ENCODE results near the gene ARRDC2. TPM values are rescaled to one million over a fixed set of nuclear protein-coding genes. Genes with fewer than 3 reads are reported as not detected.

The ARRDC2 gene
- polyA plus RNA-seq, 3 donors from 2014 or later, result 31.4 to 39.2 (median 38.6) TPM

- Mint-ChIP-seq H3K27ac (peak overlapping the region; percentile 86 to 94 (median 88)), H3K27me3 (ENCODE audit: low read depth in 3 of 3) (peaks cover 8 to 15% (median 15%) of the 10 kb centered on the region in 3 donors), H3K9me3 (no peaks in the 10 kb centered on the region), H3K36me3 (peaks cover 0 to 3% (median 0%) of the 10 kb centered on the region in 3 donors), H3K4me3 (peak overlapping the region; percentile 78 to 88 (median 85)), H3K4me1 (peaks cover 34 to 35% of the 10 kb centered on the region in 2 donors)
- DNase-seq, result peak; percentile 88 to 89 (median 88)
Measured at GRCh38 chr19:18044825-18045304, 36.9 kb downstream of the ARRDC2 start.

DNA sequence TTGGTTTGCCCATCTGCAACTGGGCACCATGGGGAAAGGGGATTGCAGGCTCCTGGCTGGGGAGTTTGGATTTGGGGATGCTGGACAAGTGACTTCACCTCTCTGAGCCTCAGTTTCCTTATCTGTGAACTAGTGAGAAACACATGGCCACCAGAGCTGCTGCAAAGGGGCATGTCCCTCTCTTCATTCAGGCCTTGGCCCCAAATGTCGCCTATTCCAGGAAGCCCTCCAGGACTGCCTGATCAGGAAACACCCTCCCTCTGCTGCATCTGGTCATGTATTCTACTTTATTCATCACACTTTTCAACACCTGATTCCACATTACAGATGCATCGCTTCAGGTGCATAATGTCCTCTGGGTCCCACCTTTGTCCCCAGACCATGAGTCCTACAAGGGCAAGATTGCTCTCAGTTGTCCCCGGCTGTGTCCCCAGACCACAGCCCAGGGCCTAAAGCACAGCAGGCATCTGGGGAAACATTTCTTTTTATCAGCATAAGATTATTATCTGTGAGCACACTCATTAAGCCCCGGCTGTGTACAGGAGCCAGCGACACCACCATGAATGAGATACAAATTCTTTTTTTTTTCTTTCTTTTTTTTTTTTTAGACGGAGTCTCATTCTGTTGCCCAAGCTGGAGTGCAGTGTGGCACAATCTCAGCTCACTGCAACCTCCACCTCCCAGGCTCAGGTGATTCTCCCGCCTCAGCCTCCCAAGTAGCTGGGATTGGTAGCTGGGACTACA, 37.5 kb downstream of the ARRDC2 start:
- Mint-ChIP-seq H3K4me3 (peak overlapping the region; percentile 78 to 88 (median 85)), H3K36me3 (peaks cover 0 to 3% (median 0%) of the 10 kb centered on the region in 3 donors), H3K4me1 (peaks cover 34 to 40% of the 10 kb centered on the region in 2 donors), H3K27ac (peak overlapping the region; percentile 86 to 94 (median 88)), H3K27me3 (ENCODE audit: low read depth in 3 of 3) (peaks cover 10 to 20% (median 15%) of the 10 kb centered on the region in 3 donors), H3K9me3 (no peaks in the 10 kb centered on the region)
- no peak for DNase-seq

DNA sequence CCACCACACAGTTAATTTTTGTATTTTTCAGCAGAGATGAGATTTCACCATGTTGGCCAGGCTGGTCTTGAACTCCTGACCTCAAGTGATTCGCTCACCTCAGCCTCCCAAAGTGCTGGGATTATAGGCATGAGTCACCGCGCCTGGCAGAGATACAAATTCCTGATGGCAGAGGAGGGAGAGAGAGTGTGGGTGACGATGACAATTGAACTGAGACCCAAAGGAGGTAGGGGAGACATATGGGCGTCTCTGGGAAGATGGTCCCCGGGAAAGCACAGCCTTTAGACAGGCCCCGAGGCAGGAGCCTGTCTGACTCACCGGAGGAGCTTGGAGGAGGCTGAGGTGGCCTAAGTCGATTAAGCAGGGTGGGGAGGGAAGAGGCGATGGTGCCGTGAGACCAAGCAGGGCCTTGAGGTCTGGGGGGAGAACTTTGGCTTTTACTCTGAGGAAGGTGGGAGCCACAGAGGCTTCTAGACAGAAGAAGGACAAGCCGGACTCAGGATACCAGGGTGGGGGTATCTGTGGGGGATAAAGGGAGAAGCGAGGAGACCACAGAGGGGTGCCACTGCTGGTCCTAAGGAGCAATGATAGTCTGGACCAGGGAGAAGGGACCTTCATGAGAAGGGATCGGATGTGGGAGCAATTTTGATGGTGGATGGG, 38.2 kb downstream of the ARRDC2 start:
- peaks cover 10 to 16% (median 15%) of the 10 kb centered on the region in 3 donors for H3K27me3 Mint-ChIP-seq (ENCODE audit: low read depth in 3 of 3)
- H3K4me3 Mint-ChIP-seq, result peak overlapping the region in 3 of 5 donors; percentile 57 to 88 (median 85)
- peaks cover 34 to 41% of the 10 kb centered on the region in 2 donors for H3K4me1 Mint-ChIP-seq
- H3K9me3 Mint-ChIP-seq, result no peaks in the 10 kb centered on the region
- H3K27ac Mint-ChIP-seq, result peak overlapping the region in 4 of 6 donors; percentile 26 to 87 (median 74)
- H3K36me3 Mint-ChIP-seq, result peaks cover 0 to 3% (median 0%) of the 10 kb centered on the region in 3 donors
- no peak for DNase-seq

GRCh38 chr19:18049385-18049784, 41.4 kb downstream of the ARRDC2 start:
- Mint-ChIP-seq H3K9me3 (no peaks in the 10 kb centered on the region), H3K4me3 (no peak overlapping the region), H3K27me3 (ENCODE audit: low read depth in 3 of 3) (peaks cover 9 to 12% (median 11%) of the 10 kb centered on the region in 3 donors), H3K36me3 (no peaks in the 10 kb centered on the region), H3K4me1 (peaks cover 23 to 29% of the 10 kb centered on the region in 2 donors), H3K27ac (no peak overlapping the region)
- DNase-seq, result no peak

- peaks cover 0 to 6% of the 10 kb centered on the region in 2 donors for H3K4me1 Mint-ChIP-seq
- H3K36me3 Mint-ChIP-seq, result no peaks in the 10 kb centered on the region
- no peaks in the 10 kb centered on the region for H3K9me3 Mint-ChIP-seq
- no peak for DNase-seq
- no peak overlapping the region for H3K4me3 Mint-ChIP-seq
- peaks cover 5 to 10% (median 6%) of the 10 kb centered on the region in 3 donors for H3K27me3 Mint-ChIP-seq (ENCODE audit: low read depth in 3 of 3)
- H3K27ac Mint-ChIP-seq, result no peak overlapping the region
Measured at GRCh38 chr19:18051887-18052286, 43.9 kb downstream of the ARRDC2 start.

GRCh38 chr19:18053576-18054219, 45.7 kb downstream of the ARRDC2 start:
- no peak overlapping the region for H3K4me3 Mint-ChIP-seq
- DNase-seq, result no peak
- no peaks in the 10 kb centered on the region for H3K9me3 Mint-ChIP-seq
- peaks cover 4 to 15% (median 5%) of the 10 kb centered on the region in 3 donors for H3K27me3 Mint-ChIP-seq (ENCODE audit: low read depth in 3 of 3)
- peak overlapping the region in 2 of 6 donors; percentile 9 to 26 for H3K27ac Mint-ChIP-seq
- H3K4me1 Mint-ChIP-seq, result peaks cover 9 to 16% of the 10 kb centered on the region in 2 donors
- no peaks in the 10 kb centered on the region for H3K36me3 Mint-ChIP-seq

GRCh38 chr19:18055967-18056366, 48.0 kb downstream of the ARRDC2 start:
- H3K9me3 Mint-ChIP-seq, result no peaks in the 10 kb centered on the region
- DNase-seq, result no peak
- peaks cover 0 to 12% (median 1%) of the 10 kb centered on the region in 3 donors for H3K27me3 Mint-ChIP-seq (ENCODE audit: low read depth in 3 of 3)
- H3K36me3 Mint-ChIP-seq, result peaks cover 0 to 8% (median 2%) of the 10 kb centered on the region in 3 donors
- H3K4me1 Mint-ChIP-seq, result peaks cover 10 to 11% of the 10 kb centered on the region in 2 donors
- H3K4me3 Mint-ChIP-seq, result no peak overlapping the region
- peak overlapping the region in 1 of 6 donors; percentile 33 for H3K27ac Mint-ChIP-seq

- Mint-ChIP-seq H3K36me3 (peaks cover 3 to 12% (median 3%) of the 10 kb centered on the region in 3 donors), H3K27me3 (ENCODE audit: low read depth in 3 of 3) (peaks cover 0 to 12% (median 1%) of the 10 kb centered on the region in 3 donors), H3K4me1 (peaks cover 10 to 11% of the 10 kb centered on the region in 2 donors), H3K4me3 (peak overlapping the region in 1 of 5 donors; percentile 62), H3K9me3 (no peaks in the 10 kb centered on the region), H3K27ac (peak overlapping the region in 3 of 6 donors; percentile 80 to 91 (median 83))
- DNase-seq, result no peak
Measured at GRCh38 chr19:18057557-18057956, 49.6 kb downstream of the ARRDC2 start.

DNA sequence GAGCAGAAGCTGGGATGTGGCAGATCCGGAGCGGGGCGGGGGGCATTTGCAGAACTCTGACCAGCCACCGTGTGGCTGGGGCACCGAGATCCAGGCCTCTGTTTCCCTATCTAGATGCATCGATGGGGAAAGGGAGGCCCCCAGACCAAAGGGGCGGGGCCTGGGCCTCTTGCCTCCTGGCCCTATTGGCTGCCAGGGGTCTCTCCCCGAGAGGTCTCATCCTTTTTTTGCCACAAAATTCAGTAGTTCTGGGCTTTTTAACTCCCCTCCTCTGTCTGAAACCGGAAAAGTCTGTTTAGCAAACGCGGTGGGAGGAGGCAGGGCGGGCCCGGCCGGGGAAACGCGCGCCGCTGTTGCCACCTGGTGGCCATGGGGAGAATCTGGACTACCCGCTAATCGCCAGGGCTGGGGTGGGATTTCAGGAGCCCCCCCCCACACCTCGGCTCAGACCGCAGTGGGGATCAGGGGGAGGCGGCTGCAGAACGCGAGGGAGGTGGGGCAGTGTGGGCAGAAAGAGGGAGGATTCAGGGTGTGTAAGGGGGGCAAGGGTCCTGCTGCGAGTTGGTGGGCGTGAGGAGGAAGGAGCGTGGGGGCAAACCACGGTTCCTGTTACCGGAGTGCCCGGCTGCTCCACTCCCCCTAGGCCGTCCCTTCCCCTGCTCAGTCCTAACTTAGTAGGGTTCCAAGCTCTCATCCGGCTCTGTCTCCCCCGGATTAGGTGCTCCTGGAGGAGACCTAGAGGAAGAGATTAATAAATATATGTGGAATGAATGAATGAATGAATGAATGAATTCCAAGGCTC, 50.4 kb downstream of the ARRDC2 start:
- Mint-ChIP-seq H3K27me3 (ENCODE audit: low read depth in 3 of 3) (peaks cover 0 to 9% (median 1%) of the 10 kb centered on the region in 3 donors), H3K4me3 (peak overlapping the region; percentile 52 to 70 (median 62)), H3K36me3 (peaks cover 5 to 15% (median 6%) of the 10 kb centered on the region in 3 donors), H3K4me1 (peaks cover 10 to 11% of the 10 kb centered on the region in 2 donors), H3K9me3 (no peaks in the 10 kb centered on the region), H3K27ac (peak overlapping the region; percentile 73 to 91 (median 82))
- peak; percentile 77 to 82 (median 79) for DNase-seq

DNA sequence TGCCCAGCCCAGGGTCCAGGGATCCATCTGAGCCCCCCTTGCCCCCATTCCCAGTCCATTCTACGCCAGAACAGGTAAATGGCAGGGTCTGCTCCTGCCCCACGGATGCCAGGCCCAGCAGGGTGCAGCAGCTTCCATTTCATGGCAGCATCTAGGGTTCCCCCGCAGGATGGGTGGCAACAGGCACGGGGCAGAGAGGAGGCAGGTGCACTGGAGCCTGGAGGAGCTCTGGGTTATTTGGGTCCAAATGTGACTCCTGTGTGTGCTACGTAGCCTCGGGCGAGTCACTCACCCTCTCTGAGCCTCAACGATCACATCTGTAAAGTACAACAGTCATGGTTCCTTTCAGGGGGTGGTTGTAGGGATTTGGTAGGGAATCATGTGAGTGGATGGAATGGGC, 51.3 kb downstream of the ARRDC2 start:
- no peak for DNase-seq
- Mint-ChIP-seq H3K36me3 (peaks cover 7 to 17% (median 8%) of the 10 kb centered on the region in 3 donors), H3K4me3 (peak overlapping the region in 1 of 5 donors; percentile 6), H3K4me1 (peaks cover 10 to 11% of the 10 kb centered on the region in 2 donors), H3K27ac (no peak overlapping the region), H3K9me3 (no peaks in the 10 kb centered on the region), H3K27me3 (ENCODE audit: low read depth in 3 of 3) (peaks cover 0 to 9% (median 1%) of the 10 kb centered on the region in 3 donors)

DNA sequence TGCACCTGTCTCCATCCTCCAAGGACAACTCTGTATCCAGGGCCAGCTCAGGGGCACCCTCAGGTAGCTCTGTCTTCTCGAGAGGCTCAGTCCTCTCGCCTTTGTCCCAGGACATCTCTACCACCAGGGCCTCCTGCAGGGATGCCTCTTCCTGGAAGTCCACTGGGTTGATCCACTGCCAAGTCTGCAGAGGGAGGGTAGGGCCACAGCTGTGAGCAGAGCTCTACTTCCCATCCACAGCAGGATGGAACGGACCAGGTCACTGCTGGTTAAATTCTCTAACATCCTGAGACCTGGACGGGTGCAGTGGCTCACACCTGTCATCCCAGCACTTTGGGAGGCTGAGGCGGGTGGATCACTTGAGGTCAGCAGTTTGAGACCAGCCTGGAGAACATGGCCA, 51.9 kb downstream of the ARRDC2 start:
- no peaks in the 10 kb centered on the region for H3K9me3 Mint-ChIP-seq
- peaks cover 7 to 20% (median 10%) of the 10 kb centered on the region in 3 donors for H3K36me3 Mint-ChIP-seq
- DNase-seq, result no peak
- peaks cover 10 to 11% of the 10 kb centered on the region in 2 donors for H3K4me1 Mint-ChIP-seq
- no peak overlapping the region for H3K4me3 Mint-ChIP-seq
- H3K27me3 Mint-ChIP-seq (ENCODE audit: low read depth in 3 of 3), result peaks cover 0 to 9% (median 1%) of the 10 kb centered on the region in 3 donors
- no peak overlapping the region for H3K27ac Mint-ChIP-seq

GRCh38 chr19:18060472-18060871, 52.5 kb downstream of the ARRDC2 start:
- Mint-ChIP-seq H3K4me3 (no peak overlapping the region), H3K4me1 (peaks cover 10 to 12% of the 10 kb centered on the region in 2 donors), H3K9me3 (no peaks in the 10 kb centered on the region), H3K27ac (no peak overlapping the region), H3K36me3 (peaks cover 11 to 23% (median 12%) of the 10 kb centered on the region in 3 donors), H3K27me3 (ENCODE audit: low read depth in 3 of 3) (peaks cover 0 to 9% (median 1%) of the 10 kb centered on the region in 3 donors)
- DNase-seq, result no peak

DNA sequence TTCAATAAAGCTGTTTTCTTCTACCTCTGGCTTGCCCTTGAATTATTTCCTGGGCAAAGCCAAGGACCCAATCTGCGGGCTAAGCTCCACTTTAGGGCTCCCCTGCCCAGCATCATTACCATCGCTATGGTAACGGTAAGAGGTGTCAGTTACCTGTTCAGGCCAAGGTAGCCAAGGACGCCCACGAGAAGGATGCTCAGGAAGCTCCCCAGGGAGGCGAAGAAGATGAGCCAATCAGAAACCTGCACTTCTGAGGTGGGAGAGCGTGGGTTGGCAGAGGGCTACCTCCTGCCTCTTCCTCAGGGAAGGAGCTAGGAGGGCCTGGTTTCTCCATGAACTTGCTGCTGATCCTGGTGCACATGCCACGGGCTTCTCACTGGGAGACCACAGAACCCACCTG, 54.1 kb downstream of the ARRDC2 start:
- no peak overlapping the region for H3K4me3 Mint-ChIP-seq
- H3K27me3 Mint-ChIP-seq (ENCODE audit: low read depth in 3 of 3), result peaks cover 0 to 5% (median 1%) of the 10 kb centered on the region in 3 donors
- peaks cover 10 to 12% of the 10 kb centered on the region in 2 donors for H3K4me1 Mint-ChIP-seq
- no peak overlapping the region for H3K27ac Mint-ChIP-seq
- DNase-seq, result no peak
- peaks cover 11 to 23% (median 12%) of the 10 kb centered on the region in 3 donors for H3K36me3 Mint-ChIP-seq
- no peaks in the 10 kb centered on the region for H3K9me3 Mint-ChIP-seq
